Left lung (tissue), 10 donors: ENCODE measurements around the gene CREB3L2. TPM values are rescaled to one million over a fixed set of nuclear protein-coding genes. Genes with fewer than 3 reads are reported as not detected.

ENCODE experiments used
- ATAC-seq: fragments of 200-7000 bp; cut with Tn5 transposase; one replicate; pipeline ENCODE4 v1.9.1; 2020; ENCODE audit warnings: moderate library complexity
- DNase-seq, 4 donors: peaks; one replicate each; pipeline ENCODE4 v3.0.0-alpha.2; 2013 to 2020
- H3K27ac ChIP-seq, 2 donors: fragments of 200-600 bp; sonication (generic) in 1 of 2; one replicate each; pipeline versions ENCODE4 v1.5.0 to v1.8.0; 2020 to 2021
- H3K27me3 ChIP-seq, 2 donors: fragments of 200-600 bp; sonication (generic) in 1 of 2; one replicate each; pipeline versions ENCODE4 v1.5.0 to v1.8.0; 2020 to 2021
- H3K36me3 ChIP-seq, 2 donors: fragments of 200-600 bp; sonication (generic) in 1 of 2; one replicate each; pipeline versions ENCODE4 v1.5.0 to v1.8.0; 2020 to 2021
- H3K4me1 ChIP-seq, 2 donors: fragments of 200-600 bp; one replicate each; pipeline ENCODE4 v1.8.0; 2021
- H3K4me3 ChIP-seq, 2 donors: fragments of 200-600 bp; sonication (generic) in 1 of 2; one replicate each; pipeline versions ENCODE4 v1.5.0 to v1.8.0; 2020 to 2021; ENCODE audit warnings: mild to moderate bottlenecking in 1 of 2
- H3K9me3 ChIP-seq, 2 donors: fragments of 200-600 bp; sonication (generic) in 1 of 2; one replicate each; pipeline versions ENCODE4 v1.5.0 to v1.8.0; 2020 to 2021
- intact Hi-C, 2 donors: fragments of 100-400 bp; cut with DNase I; formaldehyde crosslinking; loops; one replicate each; pipeline versions ENCODE4 v1.11.2 to v1.14.2; 2022
- polyA plus RNA-seq, 6 donors: library from polyadenylated mRNA; unstranded; fragments of 120-200 nt; gene quantifications; one replicate each; pipeline ENCODE4 v1.2.1, GENCODE V29; 2013; ENCODE audit not compliant: insufficient read length in 6 of 6
- total RNA-seq, 2 donors: library from RNA; stranded (reverse); fragmentation: NEBNext Ultra II Directional; extraction: Animal tissue kit (Norgen Biotek cat#: 25700); gene quantifications; one replicate each; pipeline ENCODE4 v1.2.1, GENCODE V29; 2021
- TF ChIP-seq, protein P1 (sequence below), 2 donors: fragments of 200-600 bp; sonication (generic) in 1 of 2; IDR thresholded peaks; one replicate each; pipeline versions ENCODE4 v1.5.0 to v1.8.0; 2021; ENCODE audit warnings: antibody characterized with exemption in 2 of 2
- donor health status: DM: no; HTN: yes; CAD: no.
- donor health status: DM: no; HTN: no; CAD: no.

Gene CREB3L2
- total and polyA plus RNA-seq, 8 donors: 49.9 to 62.7 (median 58.9) TPM

DNA sequence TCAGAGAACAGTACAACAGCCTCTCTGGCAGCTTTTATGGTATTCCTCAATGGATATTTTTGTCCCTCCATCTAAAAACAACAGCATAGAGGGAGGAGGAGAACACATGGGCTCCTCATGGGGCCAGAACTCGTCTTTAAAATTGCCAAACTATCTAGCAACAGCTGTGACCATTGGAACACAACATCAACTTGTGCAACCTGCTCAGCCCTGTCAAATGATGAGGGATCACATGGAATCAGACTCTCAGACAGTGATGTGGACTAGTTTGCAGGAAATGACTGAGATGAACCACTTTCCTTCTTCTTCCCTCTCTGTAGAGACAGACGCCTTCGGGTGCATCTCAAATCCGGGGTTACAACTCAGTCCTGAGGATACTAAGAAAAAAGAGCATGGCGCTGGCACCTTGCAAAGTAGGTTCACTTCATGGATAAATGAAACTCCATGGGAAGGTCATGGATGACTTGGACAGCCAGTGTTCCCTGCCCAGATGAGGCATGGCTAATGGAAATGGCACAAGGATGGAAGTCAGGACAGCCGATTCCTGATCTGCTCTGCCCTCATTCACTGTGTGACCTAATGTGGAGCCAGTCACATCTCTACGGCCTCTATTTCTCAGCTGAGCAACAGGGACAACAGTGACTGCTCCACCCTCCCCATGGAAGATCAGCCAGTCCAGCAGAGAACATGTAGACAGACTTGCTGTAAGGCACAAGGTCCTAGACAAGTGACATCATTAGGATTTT is 130.5 kb downstream of the CREB3L2 start:
- TF ChIP-seq, protein P1, sequence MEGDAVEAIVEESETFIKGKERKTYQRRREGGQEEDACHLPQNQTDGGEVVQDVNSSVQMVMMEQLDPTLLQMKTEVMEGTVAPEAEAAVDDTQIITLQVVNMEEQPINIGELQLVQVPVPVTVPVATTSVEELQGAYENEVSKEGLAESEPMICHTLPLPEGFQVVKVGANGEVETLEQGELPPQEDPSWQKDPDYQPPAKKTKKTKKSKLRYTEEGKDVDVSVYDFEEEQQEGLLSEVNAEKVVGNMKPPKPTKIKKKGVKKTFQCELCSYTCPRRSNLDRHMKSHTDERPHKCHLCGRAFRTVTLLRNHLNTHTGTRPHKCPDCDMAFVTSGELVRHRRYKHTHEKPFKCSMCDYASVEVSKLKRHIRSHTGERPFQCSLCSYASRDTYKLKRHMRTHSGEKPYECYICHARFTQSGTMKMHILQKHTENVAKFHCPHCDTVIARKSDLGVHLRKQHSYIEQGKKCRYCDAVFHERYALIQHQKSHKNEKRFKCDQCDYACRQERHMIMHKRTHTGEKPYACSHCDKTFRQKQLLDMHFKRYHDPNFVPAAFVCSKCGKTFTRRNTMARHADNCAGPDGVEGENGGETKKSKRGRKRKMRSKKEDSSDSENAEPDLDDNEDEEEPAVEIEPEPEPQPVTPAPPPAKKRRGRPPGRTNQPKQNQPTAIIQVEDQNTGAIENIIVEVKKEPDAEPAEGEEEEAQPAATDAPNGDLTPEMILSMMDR (IDR thresholded peaks at IDR 0.05): no peak
- Histone ChIP-seq H3K9me3 (no peaks in the 10 kb centered on the region), H3K4me3 (no peak overlapping the region), H3K4me1 (no peaks in the 10 kb centered on the region), H3K27me3 (no peaks in the 10 kb centered on the region), H3K27ac (no peak overlapping the region), H3K36me3 (peaks cover 0 to 42% of the 10 kb centered on the region in 2 donors)
- no peak for DNase-seq
- no peak for ATAC-seq
- intact Hi-C loops: no loop called here

DNA sequence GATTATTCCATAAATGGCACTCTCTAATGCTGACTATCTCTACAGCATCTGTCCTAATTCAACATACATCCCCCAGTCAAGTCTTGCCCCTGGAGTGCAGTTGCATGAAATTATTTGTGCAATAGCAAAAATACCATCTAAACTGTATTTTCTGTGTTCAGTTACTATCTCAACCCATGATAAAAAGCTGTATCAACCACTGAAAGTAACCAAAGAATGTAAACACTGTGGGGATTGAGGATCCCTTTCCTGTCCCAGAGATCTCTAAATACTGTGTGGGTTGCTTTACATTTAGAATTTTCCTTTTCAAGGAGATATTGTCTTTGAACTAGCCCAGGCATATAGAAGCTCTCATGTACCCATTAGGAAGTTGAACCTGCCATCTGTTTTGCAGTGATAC is 131.2 kb downstream of the CREB3L2 start:
- intact Hi-C loops: no loop called here
- Histone ChIP-seq H3K27ac (no peak overlapping the region), H3K4me1 (no peaks in the 10 kb centered on the region), H3K9me3 (no peaks in the 10 kb centered on the region), H3K27me3 (no peaks in the 10 kb centered on the region), H3K4me3 (no peak overlapping the region), H3K36me3 (peaks cover 0 to 38% of the 10 kb centered on the region in 2 donors)
- ATAC-seq (no peak), DNase-seq (no peak)
- TF ChIP-seq, protein P1 (IDR thresholded peaks at IDR 0.05): no peak

DNA sequence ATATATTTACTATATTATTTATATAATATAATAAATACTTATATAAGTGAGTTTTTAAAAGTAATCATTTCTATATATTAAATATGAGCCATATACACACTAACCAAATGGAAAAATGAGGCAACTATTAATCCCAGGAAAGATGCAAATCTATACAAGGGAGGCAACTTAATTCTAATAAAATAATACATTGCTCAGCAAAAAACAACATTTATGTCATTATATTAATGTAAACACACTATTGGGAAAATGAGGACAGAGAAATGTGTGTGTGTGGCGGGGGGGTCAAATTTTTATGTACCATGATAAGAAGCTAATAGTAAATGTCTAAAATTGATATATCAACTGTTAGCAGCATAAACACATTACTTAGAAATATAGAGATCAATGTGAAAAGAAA is 131.8 kb downstream of the CREB3L2 start:
- DNase-seq: no peak
- intact Hi-C loops: no loop called here
- Histone ChIP-seq H3K36me3 (peaks cover 0 to 38% of the 10 kb centered on the region in 2 donors), H3K27ac (no peak overlapping the region), H3K9me3 (no peaks in the 10 kb centered on the region), H3K4me1 (no peaks in the 10 kb centered on the region), H3K4me3 (no peak overlapping the region), H3K27me3 (no peaks in the 10 kb centered on the region)
- TF ChIP-seq, protein P1 (IDR thresholded peaks at IDR 0.05): no peak
- ATAC-seq: no peak

DNA sequence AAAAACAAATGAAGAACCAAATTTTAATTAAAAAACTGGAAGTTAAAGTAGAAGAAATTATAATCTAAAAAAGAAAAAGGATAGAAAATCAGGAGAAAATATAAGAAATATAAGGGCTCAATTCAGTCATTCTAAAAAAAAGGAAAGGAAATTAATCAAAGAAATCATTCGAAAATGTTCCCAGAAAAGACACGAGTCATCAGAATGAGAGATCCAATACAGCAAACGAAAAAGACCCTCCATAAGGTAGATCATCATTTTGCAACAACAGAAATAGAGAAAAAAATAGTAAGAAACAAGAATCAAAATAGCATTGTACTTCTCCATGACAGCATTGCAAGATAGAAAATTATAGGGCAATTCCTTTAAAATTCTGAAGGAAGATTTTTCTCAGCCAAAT is 132.6 kb downstream of the CREB3L2 start:
- H3K27me3 ChIP-seq: no peaks in the 10 kb centered on the region
- H3K36me3 ChIP-seq: peaks cover 0 to 40% of the 10 kb centered on the region in 2 donors
- ATAC-seq (no peak), DNase-seq (no peak)
- no peaks in the 10 kb centered on the region for H3K9me3 ChIP-seq
- intact Hi-C loops: no loop called here
- H3K4me3 ChIP-seq: no peak overlapping the region
- H3K27ac ChIP-seq: no peak overlapping the region
- TF ChIP-seq, protein P1 (IDR thresholded peaks at IDR 0.05): no peak
- H3K4me1 ChIP-seq: no peaks in the 10 kb centered on the region

DNA sequence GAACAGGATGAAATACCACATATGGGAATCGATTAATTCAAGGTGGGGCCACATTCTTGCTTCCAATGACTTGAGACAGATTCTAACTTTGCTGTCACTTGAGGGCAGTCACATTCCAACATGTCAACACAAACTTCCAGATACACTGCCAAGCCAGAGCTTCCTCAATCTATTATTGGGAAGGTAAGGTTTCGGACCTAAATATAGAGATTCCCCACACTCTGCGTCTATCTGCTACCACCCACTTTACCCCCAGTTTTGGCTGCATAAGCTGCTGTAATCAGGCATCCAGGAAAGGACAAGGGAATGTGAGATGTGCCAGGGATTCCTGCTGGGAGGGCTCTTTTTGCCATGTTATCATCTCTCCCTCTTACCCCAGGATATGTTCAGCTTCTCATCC is 134.6 kb downstream of the CREB3L2 start:
- Histone ChIP-seq H3K9me3 (no peaks in the 10 kb centered on the region), H3K4me3 (no peak overlapping the region), H3K36me3 (peaks cover 0 to 39% of the 10 kb centered on the region in 2 donors), H3K27me3 (no peaks in the 10 kb centered on the region), H3K4me1 (no peaks in the 10 kb centered on the region), H3K27ac (no peak overlapping the region)
- intact Hi-C loops: no loop called here
- DNase-seq (no peak), ATAC-seq (no peak)
- TF ChIP-seq, protein P1 (IDR thresholded peaks at IDR 0.05): no peak
